PC-9 (cell line): Measurements from ENCODE around the gene DNAJB6. TPM values are rescaled to one million over a fixed set of nuclear protein-coding genes. Genes with fewer than 3 reads are reported as not detected.

ENCODE experiments used
- BruUV-seq: library from RNA; stranded (reverse); fragments of 400-500 nt; replicated peaks from 2 replicates; lab custom pipeline; 2021; lab: Mats Ljungman, UMichigan
- CTCF ChIA-PET: fragments of 300-600 bp; sonication (Branson Sonifier 250); formaldehyde crosslinking; loops from one replicate; lab custom pipeline; 2022; ENCODE audit warnings: antibody characterized with exemption; lab: Charles Lee
- POLR2A ChIA-PET: fragments of 300-600 bp; sonication (Branson Sonifier 250); formaldehyde crosslinking; loops from one replicate; lab custom pipeline; 2022; ENCODE audit warnings: antibody characterized with exemption; ENCODE audit not compliant: unreplicated experiment; lab: Charles Lee
- DNase-seq, 2 experiments: peaks; one replicate each; pipeline versions ENCODE4 v3.0.0 to v3.0.0-alpha.2; 2015 to 2022; ENCODE audit warnings: mixed read lengths in 1 of 2
- H2AFZ ChIP-seq: fragments of 200-600 bp; sonication (generic); 2 replicates; pipeline ENCODE4 v1.8.1; 2017; ENCODE audit warnings: antibody characterized with exemption
- H3F3A ChIP-seq: fragments of 200-600 bp; sonication (generic); 2 replicates; pipeline ENCODE4 v1.8.1; 2017; ENCODE audit warnings: antibody characterized with exemption, mild to moderate bottlenecking, low read depth; ENCODE audit not compliant: insufficient read depth
- H3K27ac ChIP-seq: fragments of 200-600 bp; sonication (generic); 2 replicates; pipeline ENCODE4 v1.6.1; 2016; ENCODE audit warnings: mixed run types
- H3K27me3 ChIP-seq: fragments of 200-600 bp; sonication (generic); 2 replicates; pipeline ENCODE4 v1.6.1; 2016; ENCODE audit warnings: low read depth, mixed run types; ENCODE audit not compliant: insufficient read depth
- H3K36me3 ChIP-seq: fragments of 200-600 bp; sonication (generic); 2 replicates; pipeline ENCODE4 v1.6.1; 2016; ENCODE audit warnings: low read depth, mixed run types
- H3K4me1 ChIP-seq: fragments of 200-600 bp; sonication (generic); replicated peaks from 2 replicates; pipeline ENCODE4 v1.6.1; 2016; ENCODE audit warnings: mixed run types; ENCODE audit not compliant: insufficient read depth
- H3K4me2 ChIP-seq: fragments of 200-600 bp; sonication (generic); 2 replicates; pipeline ENCODE4 v1.6.1; 2017; ENCODE audit warnings: mixed run types
- H3K4me3 ChIP-seq: fragments of 200-600 bp; sonication (generic); 2 replicates; pipeline ENCODE4 v1.6.1; 2016; ENCODE audit warnings: mixed run types
- H3K79me2 ChIP-seq: fragments of 200-600 bp; sonication (generic); 2 replicates; pipeline ENCODE4 v1.6.1; 2017; ENCODE audit warnings: low read depth, mixed run types
- H3K9me2 ChIP-seq: fragments of 200-600 bp; sonication (generic); 2 replicates; pipeline ENCODE4 v1.8.1; 2017; ENCODE audit warnings: mild to moderate bottlenecking; ENCODE audit not compliant: insufficient read depth
- H3K9me3 ChIP-seq: fragments of 200-600 bp; sonication (generic); 2 replicates; pipeline ENCODE4 v1.8.1; 2016; ENCODE audit warnings: low read depth; ENCODE audit not compliant: insufficient read depth
- H4K20me1 ChIP-seq: fragments of 200-600 bp; sonication (generic); 2 replicates; pipeline ENCODE4 v1.8.1; 2017; ENCODE audit not compliant: insufficient read depth
- CTCF ChIP-seq: fragments of 200-600 bp; sonication (generic); conservative IDR thresholded peaks from 2 replicates; pipeline ENCODE4 v1.6.1; 2017; ENCODE audit warnings: mixed run types, antibody characterized with exemption, mild to moderate bottlenecking, moderate library complexity
- EZH2 ChIP-seq: fragments of 200-600 bp; sonication (generic); IDR thresholded peaks from 2 replicates; pipeline ENCODE4 v1.8.0; 2017; ENCODE audit warnings: antibody characterized with exemption, low read depth
- intact Hi-C: fragments of 100-400 bp; cut with micrococcal nuclease; formaldehyde crosslinking; loops from one replicate; pipeline ENCODE4 v1.10.0; 2022; ENCODE audit not compliant: unreplicated experiment
- total RNA-seq: library from RNA; stranded (reverse); gene quantifications from 2 replicates; pipeline ENCODE4 v1.2.3, GENCODE V29; 2021

DNAJB6 gene
- total RNA-seq, 1 experiment from 2014 or later: 182 TPM

DNA sequence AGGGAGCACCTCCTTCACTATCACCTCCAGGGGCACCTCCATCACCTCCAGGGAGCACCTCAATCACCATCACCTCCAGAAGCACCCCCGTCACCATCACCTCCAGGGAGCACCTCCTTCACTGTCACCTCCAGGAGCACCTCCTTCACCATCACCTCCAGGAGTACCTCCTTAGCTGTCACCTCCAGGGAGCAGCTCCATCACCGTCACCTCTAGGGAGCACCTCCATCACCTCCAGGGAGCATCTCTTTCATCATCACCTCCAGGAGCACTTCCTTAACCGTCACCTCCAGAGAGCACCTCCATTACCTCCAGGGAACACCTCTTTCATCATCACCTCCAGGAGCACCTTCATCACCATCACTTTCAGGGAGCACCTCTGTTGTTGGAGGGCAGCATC, 103.0 kb downstream of the DNAJB6 start:
- POLR2A ChIA-PET: no interaction called here
- peaks cover 37% of the 10 kb centered on the region for H3K27me3 ChIP-seq
- no TSS peak for BruUV-seq
- no peak for TF ChIP-seq EZH2
- no peak for TF ChIP-seq CTCF
- no peak overlapping the region for H3K4me2 ChIP-seq
- H4K20me1 ChIP-seq: no peaks in the 10 kb centered on the region; the same call in 1 of the 2 replicates
- no peaks in the 10 kb centered on the region for H3K4me1 ChIP-seq
- no peak overlapping the region for H2AFZ ChIP-seq
- intact Hi-C loops: no loop called here
- no peaks in the 10 kb centered on the region for H3F3A ChIP-seq
- H3K9me3 ChIP-seq: no peaks in the 10 kb centered on the region
- H3K4me3 ChIP-seq: no peak overlapping the region
- H3K79me2 ChIP-seq: no peaks in the 10 kb centered on the region
- CTCF ChIA-PET: no interaction called here
- no peak overlapping the region for H3K27ac ChIP-seq
- no peaks in the 10 kb centered on the region for H3K9me2 ChIP-seq
- H3K36me3 ChIP-seq: no peaks in the 10 kb centered on the region
- DNase-seq: no peak

- H3K36me3 ChIP-seq: no peaks in the 10 kb centered on the region
- POLR2A ChIA-PET: no interaction called here
These were observed 103.7 kb downstream of the DNAJB6 start for GRCh38 chr7:157440346-157441022.

DNA sequence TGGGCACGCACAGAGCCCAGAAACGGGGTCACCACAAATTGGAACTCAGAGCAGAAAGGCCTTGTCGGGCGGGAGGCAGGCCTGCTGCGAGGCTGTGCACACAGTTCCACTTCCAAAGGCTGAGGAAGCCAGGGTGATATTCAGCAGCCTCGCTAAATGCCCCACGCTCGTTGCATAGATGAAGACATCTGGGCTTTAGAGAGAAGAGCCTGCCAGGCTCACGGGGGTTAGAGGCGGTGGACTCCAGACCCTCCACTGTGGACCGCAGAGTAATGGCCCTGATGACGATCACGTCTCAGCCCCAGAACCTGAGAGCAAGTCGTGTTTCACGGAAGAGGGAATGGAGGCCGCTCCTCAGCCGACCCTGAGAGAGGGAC, 104.2 kb downstream of the DNAJB6 start:
- Histone ChIP-seq H3K4me3 (no peak overlapping the region), H3K9me3 (no peaks in the 10 kb centered on the region), H3F3A (no peaks in the 10 kb centered on the region), H3K36me3 (no peaks in the 10 kb centered on the region), H3K4me2 (no peak overlapping the region), H3K79me2 (no peaks in the 10 kb centered on the region), H2AFZ (no peak overlapping the region), H3K9me2 (no peaks in the 10 kb centered on the region), H3K27me3 (peaks cover 46% of the 10 kb centered on the region), H3K27ac (no peak overlapping the region), H4K20me1 (no peaks in the 10 kb centered on the region; the same call in 1 of the 2 replicates), H3K4me1 (no peaks in the 10 kb centered on the region)
- no TSS peak for BruUV-seq
- no peak for TF ChIP-seq CTCF
- no peak for TF ChIP-seq EZH2
- ChIA-PET CTCF (no interaction called here), POLR2A (no interaction called here)
- intact Hi-C loops: no loop called here
- no peak for DNase-seq

More at GRCh38 chr7:157440346-157441022, 103.7 kb downstream of the DNAJB6 start:
- Histone ChIP-seq H3K4me1 (no peaks in the 10 kb centered on the region), H3K9me2 (no peaks in the 10 kb centered on the region), H3F3A (no peaks in the 10 kb centered on the region), H3K79me2 (no peaks in the 10 kb centered on the region), H3K9me3 (no peaks in the 10 kb centered on the region), H3K4me3 (no peak overlapping the region), H3K4me2 (no peak overlapping the region), H3K27me3 (peaks cover 41% of the 10 kb centered on the region), H4K20me1 (no peaks in the 10 kb centered on the region; the same call in 1 of the 2 replicates), H2AFZ (no peak overlapping the region), H3K27ac (no peak overlapping the region)
- TF ChIP-seq CTCF: no peak
- no peak for TF ChIP-seq EZH2
- intact Hi-C loops: no loop called here
- BruUV-seq: no TSS peak
- no peak for DNase-seq
- CTCF ChIA-PET: no interaction called here
